Brain microvascular endothelial cell (primary cell): ENCODE data around the gene COX7B2.

Experiments
- DNase-seq: peaks from one replicate; pipeline ENCODE4 v3.0.0-alpha.2; 2020
- H3K27ac ChIP-seq: fragments of 250-450 bp; sonication (Bioruptor Pico); 2 replicates; pipeline ENCODE4 v1.5.1; 2020; ENCODE audit warnings: mild to moderate bottlenecking, moderate library complexity
- H3K27me3 ChIP-seq: fragments of 250-450 bp; sonication (Bioruptor Pico); replicated peaks from 2 replicates; pipeline ENCODE4 v1.5.1; 2020; ENCODE audit warnings: mild to moderate bottlenecking
- H3K36me3 ChIP-seq: fragments of 250-450 bp; sonication (Bioruptor Pico); replicated peaks from 2 replicates; pipeline ENCODE4 v1.5.1; 2020; ENCODE audit warnings: mild to moderate bottlenecking
- H3K4me3 ChIP-seq: 2 replicates; pipeline ENCODE4 v1.5.1; 2011; ENCODE audit warnings: low read depth, mild to moderate bottlenecking, control low read depth, low read length, moderate library complexity
- CTCF ChIP-seq: IDR thresholded peaks from 2 replicates; pipeline ENCODE4 v1.5.1; 2011; ENCODE audit warnings: low read depth, mild to moderate bottlenecking, moderate library complexity, low read length, control low read depth, inconsistent platforms; ENCODE audit errors: missing control alignments
- in situ Hi-C: cut with HindIII; loops from 2 replicates; pipeline ENCODE4 v1.10.0; 2017; ENCODE audit warnings: low sequenced_read_pairs, low pct_ligation_motif_present

COX7B2 gene

GRCh38 chr4:46889410-46889809, 19.6 kb downstream of the COX7B2 start:
- Histone ChIP-seq H3K36me3 (no peaks in the 10 kb centered on the region), H3K27me3 (no peaks in the 10 kb centered on the region), H3K4me3 (no peak overlapping the region), H3K27ac (no peak overlapping the region)
- in situ Hi-C loops, result no loop called here
- DNase-seq, result no peak
- no peak for TF ChIP-seq CTCF

DNA sequence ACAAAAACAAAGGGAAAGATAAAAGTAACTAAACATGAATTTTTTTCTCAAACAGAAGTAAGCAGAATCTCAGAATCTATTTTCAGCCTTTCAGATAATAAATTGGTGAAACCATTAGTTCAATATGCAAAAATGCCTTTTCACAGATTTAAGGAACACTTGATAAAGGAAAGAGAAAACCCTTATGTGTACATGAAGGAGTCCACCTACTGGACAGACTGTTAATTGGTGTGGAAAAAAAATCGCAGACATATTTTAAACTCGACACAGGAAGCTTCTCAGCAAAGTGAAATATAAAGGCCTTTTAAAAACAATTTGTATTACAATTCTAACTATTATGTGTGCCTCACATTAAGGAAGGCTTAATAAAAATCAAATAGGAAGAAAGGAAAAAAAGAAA, 22.3 kb downstream of the COX7B2 start:
- DNase-seq, result peak; percentile 29
- in situ Hi-C loops, result no loop called here
- Histone ChIP-seq H3K27ac (no peak overlapping the region), H3K4me3 (no peak overlapping the region), H3K27me3 (no peaks in the 10 kb centered on the region), H3K36me3 (no peaks in the 10 kb centered on the region)
- TF ChIP-seq CTCF, result peak; percentile 45

DNA sequence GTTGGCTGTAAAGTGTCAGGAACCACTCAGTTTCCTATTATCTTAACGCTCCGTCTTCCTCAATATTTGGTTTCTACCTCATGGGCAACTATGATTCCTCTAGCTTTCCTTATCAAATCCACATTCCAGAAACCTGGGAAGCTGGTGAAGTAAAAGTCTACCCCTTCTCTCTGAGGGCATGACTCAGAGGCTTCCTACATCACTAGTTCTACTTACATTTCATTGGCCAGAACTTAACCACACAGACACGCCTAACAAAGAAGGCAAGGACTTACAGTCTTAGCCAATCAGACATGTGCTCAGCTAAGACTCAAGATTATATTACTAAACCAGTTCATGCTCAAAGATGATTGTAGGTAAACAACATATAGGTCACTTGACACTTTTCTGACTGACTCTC, 30.4 kb downstream of the COX7B2 start:
- in situ Hi-C loops, result no loop called here

GRCh38 chr4:46874811-46875210, 34.2 kb downstream of the COX7B2 start:
- H3K27me3 ChIP-seq, result no peaks in the 10 kb centered on the region
- in situ Hi-C loops, result no loop called here
- DNase-seq, result no peak
- H3K36me3 ChIP-seq, result no peaks in the 10 kb centered on the region
- no peak for TF ChIP-seq CTCF
- no peak overlapping the region for H3K27ac ChIP-seq
- H3K4me3 ChIP-seq, result no peak overlapping the region

More for the DNA sequence above, 30.4 kb downstream of the COX7B2 start:
- TF ChIP-seq CTCF, result no peak
- H3K36me3 ChIP-seq, result no peaks in the 10 kb centered on the region
- DNase-seq, result no peak
- no peak overlapping the region for H3K27ac ChIP-seq
- no peak overlapping the region for H3K4me3 ChIP-seq
- no peaks in the 10 kb centered on the region for H3K27me3 ChIP-seq

DNA sequence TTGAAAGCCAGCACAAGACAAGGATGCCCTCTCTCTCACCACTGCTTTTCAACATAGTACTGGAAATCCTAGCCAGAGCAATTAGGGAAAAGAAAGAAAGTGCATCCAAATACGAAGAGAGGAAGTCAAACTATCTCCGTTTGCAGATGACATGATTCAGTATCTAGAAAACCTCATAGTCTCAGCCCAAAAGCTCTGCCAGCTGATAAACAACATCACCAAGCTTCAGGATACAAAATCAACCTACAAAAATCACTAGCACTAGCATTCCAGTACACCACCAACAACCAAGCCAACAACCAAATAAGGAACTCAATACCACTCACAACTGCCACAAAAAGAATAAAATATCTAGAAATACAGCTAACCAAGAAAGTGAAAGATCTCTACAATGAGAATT, 38.6 kb downstream of the COX7B2 start:
- Histone ChIP-seq H3K27me3 (no peaks in the 10 kb centered on the region), H3K27ac (no peak overlapping the region), H3K36me3 (no peaks in the 10 kb centered on the region), H3K4me3 (no peak overlapping the region)
- TF ChIP-seq CTCF, result no peak
- in situ Hi-C loops, result no loop called here
- no peak for DNase-seq

DNA sequence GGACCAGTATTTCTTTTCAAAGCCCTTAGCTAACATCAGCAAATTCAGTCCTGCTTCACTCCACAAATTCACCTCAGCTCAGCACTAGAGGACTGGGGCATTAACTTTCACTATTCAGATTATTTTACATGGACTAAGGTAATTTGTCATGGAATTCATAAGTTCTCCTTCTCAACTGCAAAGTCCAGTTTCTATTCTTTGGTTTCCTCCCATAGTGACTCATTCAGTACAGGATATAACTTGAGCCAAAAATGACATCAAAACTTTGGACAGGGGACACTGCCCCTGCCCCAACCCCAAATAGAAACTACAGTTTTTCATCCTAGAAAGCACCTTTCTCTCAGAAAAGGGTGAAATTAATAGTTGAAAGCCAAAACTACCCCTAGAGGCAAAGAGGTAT, 52.7 kb downstream of the COX7B2 start:
- no peak overlapping the region for H3K27ac ChIP-seq
- DNase-seq, result no peak
- H3K27me3 ChIP-seq, result no peaks in the 10 kb centered on the region
- no peak for TF ChIP-seq CTCF
- H3K36me3 ChIP-seq, result no peaks in the 10 kb centered on the region
- in situ Hi-C loops, result no loop called here
- no peak overlapping the region for H3K4me3 ChIP-seq
